ENCODE measurements around the gene XPOT. TPM values are rescaled to one million over a fixed set of nuclear protein-coding genes. Genes with fewer than 3 reads are reported as not detected.

Gene XPOT
- total RNA-seq, 1 donor from 2014 or later, result 151 TPM

DNA sequence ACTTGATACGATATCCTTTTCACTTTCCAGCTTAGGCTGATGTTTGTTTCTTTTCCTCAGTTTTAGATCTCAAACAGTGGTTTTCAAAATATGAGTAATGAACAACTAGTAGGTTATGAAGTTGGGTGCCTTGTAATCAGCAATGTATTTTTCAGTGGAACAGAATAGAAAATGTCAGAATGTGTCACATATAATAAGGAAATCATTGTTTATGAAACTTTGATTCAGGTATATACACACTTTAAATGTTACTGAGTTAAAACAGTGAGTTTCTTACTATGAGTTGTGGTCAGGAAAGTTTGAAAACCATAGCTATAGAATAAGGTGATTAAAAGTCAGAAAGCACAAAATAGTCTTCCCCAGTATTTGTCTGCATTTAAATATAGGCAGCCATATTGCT is 87.5 kb downstream of the XPOT start:
- FAIRE-seq, result no peak
- Histone ChIP-seq H3K27me3 (ENCODE audit: control insufficient read depth, insufficient read depth, low read length) (no peaks in the 10 kb centered on the region), H3K36me3 (ENCODE audit: control insufficient read depth, insufficient read depth, low read length) (peaks cover 3% of the 10 kb centered on the region), H3K4me3 (ENCODE audit: low read depth, low read length) (no peak overlapping the region)
- DNase-seq (ENCODE audit: low read depth), result no peak
- TF ChIP-seq, protein P1, sequence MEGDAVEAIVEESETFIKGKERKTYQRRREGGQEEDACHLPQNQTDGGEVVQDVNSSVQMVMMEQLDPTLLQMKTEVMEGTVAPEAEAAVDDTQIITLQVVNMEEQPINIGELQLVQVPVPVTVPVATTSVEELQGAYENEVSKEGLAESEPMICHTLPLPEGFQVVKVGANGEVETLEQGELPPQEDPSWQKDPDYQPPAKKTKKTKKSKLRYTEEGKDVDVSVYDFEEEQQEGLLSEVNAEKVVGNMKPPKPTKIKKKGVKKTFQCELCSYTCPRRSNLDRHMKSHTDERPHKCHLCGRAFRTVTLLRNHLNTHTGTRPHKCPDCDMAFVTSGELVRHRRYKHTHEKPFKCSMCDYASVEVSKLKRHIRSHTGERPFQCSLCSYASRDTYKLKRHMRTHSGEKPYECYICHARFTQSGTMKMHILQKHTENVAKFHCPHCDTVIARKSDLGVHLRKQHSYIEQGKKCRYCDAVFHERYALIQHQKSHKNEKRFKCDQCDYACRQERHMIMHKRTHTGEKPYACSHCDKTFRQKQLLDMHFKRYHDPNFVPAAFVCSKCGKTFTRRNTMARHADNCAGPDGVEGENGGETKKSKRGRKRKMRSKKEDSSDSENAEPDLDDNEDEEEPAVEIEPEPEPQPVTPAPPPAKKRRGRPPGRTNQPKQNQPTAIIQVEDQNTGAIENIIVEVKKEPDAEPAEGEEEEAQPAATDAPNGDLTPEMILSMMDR (IDR thresholded peaks at IDR 0.05; ENCODE audit: insufficient read depth, low read length, severe bottlenecking), result no peak

DNA sequence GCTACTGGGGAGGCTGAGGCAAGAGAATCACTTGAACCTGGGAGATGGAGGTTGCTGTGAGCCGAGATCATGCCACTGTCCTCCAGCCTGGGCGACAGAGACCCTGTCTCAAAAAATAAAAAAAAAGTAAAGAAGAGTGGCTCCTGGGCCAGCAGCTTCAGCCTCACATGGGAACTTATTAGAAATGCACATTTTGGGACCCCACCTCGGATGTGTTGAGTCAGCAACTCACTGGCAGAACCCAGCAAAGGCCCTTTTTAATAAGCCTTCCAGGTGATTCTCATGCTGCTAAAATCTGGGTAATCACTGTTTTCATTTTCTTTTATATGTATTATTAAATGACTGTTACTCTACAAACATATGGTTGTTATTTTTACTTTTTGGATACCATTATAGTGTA is 89.3 kb downstream of the XPOT start:
- no peak for DNase-seq (ENCODE audit: low read depth)
- Histone ChIP-seq H3K36me3 (ENCODE audit: control insufficient read depth, insufficient read depth, low read length) (peaks cover 3% of the 10 kb centered on the region), H3K27me3 (ENCODE audit: control insufficient read depth, insufficient read depth, low read length) (no peaks in the 10 kb centered on the region), H3K4me3 (ENCODE audit: low read depth, low read length) (no peak overlapping the region)
- no peak for FAIRE-seq
- TF ChIP-seq, protein P1 (IDR thresholded peaks at IDR 0.05; ENCODE audit: insufficient read depth, low read length, severe bottlenecking), result no peak

DNA sequence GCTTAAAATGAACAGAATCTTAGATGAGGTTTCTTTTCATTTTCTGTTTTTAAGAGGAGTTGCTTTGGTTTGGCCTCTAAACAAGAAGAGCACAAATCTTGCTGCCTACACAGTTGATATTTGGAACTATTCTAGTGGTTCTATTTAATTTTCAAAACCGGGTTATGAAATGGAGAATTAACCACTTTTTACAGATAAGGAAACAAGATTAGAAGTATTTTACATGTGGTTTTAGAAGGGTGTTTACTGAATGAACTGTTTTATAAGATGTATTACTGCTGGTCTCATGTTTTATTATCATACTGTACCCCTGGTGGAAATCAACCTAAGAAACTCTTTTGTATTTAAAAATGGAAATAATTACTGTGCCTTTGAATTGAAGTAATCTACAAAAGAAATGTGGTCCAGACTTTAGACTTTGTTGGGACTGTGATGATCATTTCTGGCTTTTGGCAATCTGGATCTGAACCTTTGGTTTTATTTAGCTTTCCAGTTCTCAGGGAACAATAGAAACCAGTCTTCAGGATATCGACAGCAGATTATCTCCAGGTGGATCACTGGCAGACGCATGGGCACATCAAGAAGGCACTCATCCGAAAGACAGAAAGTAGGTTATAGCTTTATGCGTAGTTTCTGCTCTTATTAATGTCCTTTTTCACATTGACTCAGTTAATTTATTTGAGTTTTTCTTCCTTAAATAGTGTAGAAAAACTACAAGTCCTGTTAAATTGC is 91.0 kb downstream of the XPOT start:
- no peak for DNase-seq (ENCODE audit: low read depth)
- Histone ChIP-seq H3K36me3 (ENCODE audit: control insufficient read depth, insufficient read depth, low read length) (peaks cover 2% of the 10 kb centered on the region), H3K27me3 (ENCODE audit: control insufficient read depth, insufficient read depth, low read length) (no peaks in the 10 kb centered on the region), H3K4me3 (ENCODE audit: low read depth, low read length) (no peak overlapping the region)
- FAIRE-seq, result no peak
- TF ChIP-seq, protein P1 (IDR thresholded peaks at IDR 0.05; ENCODE audit: insufficient read depth, low read length, severe bottlenecking), result no peak

DNA sequence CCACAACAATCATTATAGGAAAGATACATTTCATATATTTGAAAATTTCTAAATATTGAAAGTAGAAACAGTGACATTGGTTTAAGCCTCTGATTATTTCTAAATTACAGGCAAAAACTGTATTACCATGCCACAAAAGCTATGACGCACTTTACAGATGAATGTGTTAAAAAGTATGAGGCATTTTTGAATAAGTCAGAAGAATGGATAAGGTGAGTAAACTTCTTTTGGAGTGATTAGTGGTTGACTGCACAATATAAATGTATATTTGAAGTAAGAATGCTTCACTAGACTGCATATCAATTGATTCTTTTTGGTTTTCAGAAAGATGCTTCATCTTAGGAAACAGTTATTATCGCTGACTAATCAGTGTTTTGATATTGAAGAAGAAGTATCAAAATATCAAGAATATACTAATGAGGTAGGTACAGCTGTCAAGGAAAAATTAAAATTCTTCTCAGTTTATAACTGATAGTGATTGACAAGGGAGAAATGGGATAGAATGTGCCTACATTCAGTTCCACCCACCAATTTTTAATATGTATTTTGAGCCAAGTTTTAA is 92.7 kb downstream of the XPOT start:
- no peak overlapping the region for H3K4me3 ChIP-seq (ENCODE audit: low read depth, low read length)
- peaks cover 2% of the 10 kb centered on the region for H3K36me3 ChIP-seq (ENCODE audit: control insufficient read depth, insufficient read depth, low read length)
- DNase-seq (ENCODE audit: low read depth), result no peak
- TF ChIP-seq, protein P1 (IDR thresholded peaks at IDR 0.05; ENCODE audit: insufficient read depth, low read length, severe bottlenecking), result no peak
- no peak for FAIRE-seq
- no peaks in the 10 kb centered on the region for H3K27me3 ChIP-seq (ENCODE audit: control insufficient read depth, insufficient read depth, low read length)

DNA sequence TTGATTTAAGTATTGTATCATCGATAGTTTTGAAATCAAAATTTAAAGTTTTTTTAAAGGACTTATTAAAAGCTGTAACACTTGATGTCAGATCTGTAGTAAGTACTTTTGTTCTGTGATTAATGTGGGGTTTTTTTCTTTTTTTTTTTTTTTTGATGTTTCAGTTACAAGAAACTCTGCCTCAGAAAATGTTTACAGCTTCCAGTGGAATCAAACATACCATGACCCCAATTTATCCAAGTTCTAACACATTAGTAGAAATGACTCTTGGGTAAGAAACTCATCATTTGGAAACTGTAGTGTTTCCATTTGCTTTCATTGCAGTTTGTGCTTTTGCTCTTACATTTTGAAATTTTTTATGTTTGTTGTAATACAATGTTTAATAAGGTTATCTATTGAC is 93.3 kb downstream of the XPOT start:
- TF ChIP-seq, protein P1 (IDR thresholded peaks at IDR 0.05; ENCODE audit: insufficient read depth, low read length, severe bottlenecking), result no peak
- Histone ChIP-seq H3K27me3 (ENCODE audit: control insufficient read depth, insufficient read depth, low read length) (no peaks in the 10 kb centered on the region), H3K4me3 (ENCODE audit: low read depth, low read length) (no peak overlapping the region), H3K36me3 (ENCODE audit: control insufficient read depth, insufficient read depth, low read length) (peaks cover 2% of the 10 kb centered on the region)
- no peak for FAIRE-seq
- no peak for DNase-seq (ENCODE audit: low read depth)

Data from bronchial epithelial cell (primary cell).